HUES6 (cell line): ENCODE data around the gene AFF3.
"Not testable (repeated sequence)": the region's sequence is repeated elsewhere in the genome, so short reads cannot be mapped to it uniquely, and the experiment has no call there.

ENCODE experiments used
- H3K27ac ChIP-seq: 2 replicates; pipeline ENCODE4 v1.7.0; 2013; ENCODE audit warnings: low read depth, mild to moderate bottlenecking, low read length, inconsistent platforms
- H3K27me3 ChIP-seq: 2 replicates; pipeline ENCODE4 v1.6.1; 2013; ENCODE audit warnings: low read length; ENCODE audit not compliant: control insufficient read depth, insufficient read depth
- H3K36me3 ChIP-seq: 2 replicates; pipeline ENCODE4 v1.6.1; 2013; ENCODE audit warnings: low read length; ENCODE audit not compliant: control insufficient read depth, insufficient read depth
- H3K4me1 ChIP-seq: 2 replicates; pipeline ENCODE4 v1.6.1; 2013; ENCODE audit warnings: low read length; ENCODE audit not compliant: control insufficient read depth, insufficient read depth
- H3K4me3 ChIP-seq: 2 replicates; pipeline ENCODE4 v1.5.1; 2013; ENCODE audit warnings: low read depth, low read length
- H3K9ac ChIP-seq: one replicate; pipeline ENCODE4 v1.6.1; 2013; ENCODE audit warnings: mild to moderate bottlenecking, low read length
- H3K9me3 ChIP-seq: 2 replicates; pipeline ENCODE4 v1.6.1; 2013; ENCODE audit warnings: low read depth, low read length; ENCODE audit not compliant: control insufficient read depth, insufficient read depth

AFF3 gene

GRCh38 chr2:99762714-99763113 lies 379.7 kb downstream of the AFF3 start:
- no peaks in the 10 kb centered on the region for H3K27me3 ChIP-seq
- no peaks in the 10 kb centered on the region for H3K36me3 ChIP-seq
- H3K9me3 ChIP-seq, result no peaks in the 10 kb centered on the region
- no peak overlapping the region for H3K9ac ChIP-seq
- H3K4me1 ChIP-seq, result no peaks in the 10 kb centered on the region
- H3K4me3 ChIP-seq, result no peak overlapping the region
- H3K27ac ChIP-seq, result no peak overlapping the region

GRCh38 chr2:99757611-99758114 lies 384.7 kb downstream of the AFF3 start:
- Histone ChIP-seq H3K9me3 (no peaks in the 10 kb centered on the region), H3K27ac (no peak overlapping the region), H3K36me3 (no peaks in the 10 kb centered on the region), H3K9ac (no peak overlapping the region), H3K4me1 (no peaks in the 10 kb centered on the region), H3K4me3 (no peak overlapping the region), H3K27me3 (no peaks in the 10 kb centered on the region)

DNA sequence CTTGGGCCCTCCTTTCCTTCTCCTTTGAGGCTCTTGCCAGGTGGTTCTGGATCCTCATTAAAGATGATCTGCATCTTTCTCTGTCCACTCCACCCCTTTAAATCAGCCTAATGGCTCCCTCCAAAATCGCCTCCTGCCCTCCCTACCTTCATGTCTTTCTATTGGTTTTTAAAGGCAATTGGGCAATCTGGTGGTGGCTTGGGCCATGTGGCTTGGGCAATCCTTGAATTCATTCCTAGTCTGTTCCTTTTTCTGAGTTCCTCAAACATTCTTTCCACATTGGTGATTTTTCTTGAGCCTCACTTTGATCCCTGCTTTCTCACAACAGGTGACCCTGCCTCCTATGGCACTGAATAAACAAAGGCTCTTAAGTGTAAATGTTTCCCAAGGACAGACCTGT lies 386.3 kb downstream of the AFF3 start:
- Histone ChIP-seq H3K9me3 (no peaks in the 10 kb centered on the region), H3K9ac (no peak overlapping the region), H3K27ac (no peak overlapping the region), H3K4me3 (no peak overlapping the region), H3K4me1 (no peaks in the 10 kb centered on the region), H3K27me3 (no peaks in the 10 kb centered on the region), H3K36me3 (no peaks in the 10 kb centered on the region)

- Histone ChIP-seq H3K27me3 (no peaks in the 10 kb centered on the region), H3K36me3 (no peaks in the 10 kb centered on the region), H3K9ac (no peak overlapping the region), H3K4me3 (no peak overlapping the region), H3K9me3 (no peaks in the 10 kb centered on the region), H3K27ac (no peak overlapping the region), H3K4me1 (no peaks in the 10 kb centered on the region)
Measured at GRCh38 chr2:99754210-99754609, 388.2 kb downstream of the AFF3 start.

DNA sequence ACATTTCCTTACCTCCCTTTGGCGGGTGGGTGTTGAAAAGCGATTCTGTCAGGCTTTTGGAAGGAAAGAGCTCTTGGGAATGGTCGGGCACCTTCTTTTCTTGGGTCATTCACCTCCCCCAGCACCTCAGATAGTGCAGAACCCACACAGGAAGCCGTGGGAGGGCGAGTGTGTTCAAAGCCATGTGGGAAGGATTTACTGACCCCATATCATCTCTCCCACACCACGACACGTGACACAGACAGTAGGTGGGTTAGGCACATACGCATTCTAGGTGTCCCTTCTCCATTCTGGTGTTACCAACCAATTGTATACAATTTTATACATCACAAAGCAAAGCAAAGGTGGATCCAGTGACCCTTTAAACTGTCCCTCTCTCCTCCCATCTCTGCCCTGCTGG lies 388.9 kb downstream of the AFF3 start:
- H3K27ac ChIP-seq, result no peak overlapping the region

GRCh38 chr2:99748344-99748743 lies 394.0 kb downstream of the AFF3 start:
- no peaks in the 10 kb centered on the region for H3K27me3 ChIP-seq
- no peak overlapping the region for H3K4me3 ChIP-seq
- no peak overlapping the region for H3K9ac ChIP-seq
- H3K9me3 ChIP-seq, result no peaks in the 10 kb centered on the region
- no peaks in the 10 kb centered on the region for H3K36me3 ChIP-seq
- no peak overlapping the region for H3K27ac ChIP-seq
- H3K4me1 ChIP-seq, result peaks cover 14% of the 10 kb centered on the region; the same call in 1 of the 2 replicates

More for the DNA sequence above, 388.9 kb downstream of the AFF3 start:
- Histone ChIP-seq H3K9me3 (no peaks in the 10 kb centered on the region), H3K9ac (no peak overlapping the region), H3K4me1 (peaks cover 5% of the 10 kb centered on the region; the same call in 1 of the 2 replicates), H3K4me3 (no peak overlapping the region), H3K27me3 (no peaks in the 10 kb centered on the region), H3K36me3 (no peaks in the 10 kb centered on the region)

DNA sequence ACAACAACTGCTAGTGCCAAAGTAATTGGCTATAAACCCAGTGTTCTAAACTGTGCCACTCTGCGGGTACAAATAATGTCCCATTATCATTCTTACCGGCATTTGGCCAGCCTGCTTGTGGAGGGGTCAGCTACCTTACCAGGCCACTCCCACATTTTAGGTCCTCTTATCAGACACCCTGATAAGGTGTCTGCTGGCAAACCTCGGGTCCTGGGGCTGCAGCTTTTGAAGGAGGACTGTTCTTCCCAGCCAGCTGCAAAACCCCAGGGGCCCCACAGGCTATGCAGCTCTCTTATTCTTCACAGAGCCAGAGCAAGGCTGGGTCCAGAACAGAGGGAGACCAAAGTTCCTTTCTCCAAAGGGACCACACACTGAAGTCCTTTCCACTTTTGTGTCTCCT lies 394.5 kb downstream of the AFF3 start:
- H3K9ac ChIP-seq, result no peak overlapping the region
- no peaks in the 10 kb centered on the region for H3K9me3 ChIP-seq
- H3K36me3 ChIP-seq, result no peaks in the 10 kb centered on the region
- H3K4me1 ChIP-seq, result peaks cover 14% of the 10 kb centered on the region; the same call in 1 of the 2 replicates
- no peak overlapping the region for H3K4me3 ChIP-seq
- H3K27ac ChIP-seq, result no peak overlapping the region
- no peaks in the 10 kb centered on the region for H3K27me3 ChIP-seq

- H3K9me3 ChIP-seq, result no peaks in the 10 kb centered on the region
- no peak overlapping the region for H3K9ac ChIP-seq
- no peaks in the 10 kb centered on the region for H3K27me3 ChIP-seq
- no peaks in the 10 kb centered on the region for H3K36me3 ChIP-seq
- H3K4me3 ChIP-seq, result no peak overlapping the region
- H3K27ac ChIP-seq, result no peak overlapping the region
- H3K4me1 ChIP-seq, result peaks cover 5% of the 10 kb centered on the region; the same call in 1 of the 2 replicates
Measured at GRCh38 chr2:99743146-99743545, 399.2 kb downstream of the AFF3 start.

DNA sequence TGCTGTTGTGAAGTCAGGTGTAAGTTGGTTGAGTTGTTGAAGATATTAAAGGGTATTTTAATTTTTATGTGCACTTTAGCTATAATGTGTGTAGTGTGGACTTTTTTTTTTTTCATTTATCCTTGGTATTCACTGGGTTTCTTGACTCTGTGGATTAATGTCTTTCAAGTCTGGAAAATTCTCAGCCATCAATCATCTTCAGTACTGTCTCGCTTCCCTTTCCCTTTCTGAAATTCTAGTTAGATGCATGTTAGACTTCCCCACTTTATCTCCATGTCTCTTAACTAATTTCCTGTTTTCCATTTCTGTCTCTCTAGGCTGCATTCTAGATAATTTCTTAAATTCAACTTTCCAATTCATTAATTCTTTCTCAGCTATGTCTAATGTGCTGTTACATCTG lies 404.9 kb downstream of the AFF3 start:
- H3K4me3 ChIP-seq, result no peak overlapping the region

GRCh38 chr2:99735753-99736152 lies 406.6 kb downstream of the AFF3 start:
- Histone ChIP-seq H3K9me3 (no peaks in the 10 kb centered on the region), H3K27ac (no peak overlapping the region), H3K4me1 (no peaks in the 10 kb centered on the region), H3K36me3 (no peaks in the 10 kb centered on the region), H3K4me3 (no peak overlapping the region), H3K27me3 (no peaks in the 10 kb centered on the region), H3K9ac (no peak overlapping the region)

More for the DNA sequence above, 404.9 kb downstream of the AFF3 start:
- Histone ChIP-seq H3K9me3 (no peaks in the 10 kb centered on the region), H3K9ac (no peak overlapping the region), H3K36me3 (no peaks in the 10 kb centered on the region), H3K27me3 (no peaks in the 10 kb centered on the region), H3K4me1 (no peaks in the 10 kb centered on the region), H3K27ac (no peak overlapping the region)

DNA sequence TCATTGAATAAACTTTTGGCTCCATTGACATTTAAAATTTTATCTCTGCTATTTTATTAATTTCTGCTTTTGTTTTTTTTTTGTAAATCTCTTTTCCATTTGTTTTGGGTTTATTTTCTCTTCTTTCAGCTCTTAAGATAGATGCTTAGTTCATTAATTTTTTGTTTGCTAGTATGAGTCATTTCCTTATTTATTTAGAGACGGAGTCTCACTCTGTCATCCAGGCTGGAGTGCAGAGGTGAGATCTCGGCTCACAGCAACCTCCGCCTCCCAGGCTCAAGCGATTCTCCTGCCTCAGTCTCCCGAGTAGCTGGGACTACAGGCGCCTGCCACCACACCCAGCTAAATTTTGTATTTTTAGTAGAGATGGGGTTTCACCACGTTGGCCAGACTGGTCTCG lies 407.1 kb downstream of the AFF3 start:
- H3K4me1 ChIP-seq, H3K27ac ChIP-seq, H3K9me3 ChIP-seq, H3K9ac ChIP-seq, H3K36me3 ChIP-seq, H3K27me3 ChIP-seq, H3K4me3 ChIP-seq: not testable (repeated sequence)

GRCh38 chr2:99734236-99734635 lies 408.2 kb downstream of the AFF3 start:
- Histone ChIP-seq H3K27ac (no peak overlapping the region), H3K27me3 (no peaks in the 10 kb centered on the region)

More at GRCh38 chr2:99734236-99734635, 408.2 kb downstream of the AFF3 start:
- no peaks in the 10 kb centered on the region for H3K36me3 ChIP-seq
- no peak overlapping the region for H3K9ac ChIP-seq
- no peaks in the 10 kb centered on the region; the same call in 1 of the 2 replicates for H3K4me1 ChIP-seq
- H3K9me3 ChIP-seq, result no peaks in the 10 kb centered on the region
- H3K4me3 ChIP-seq, result no peak overlapping the region
